COLO668 (cell line): Measurements from ENCODE around the gene DPYSL3.

ENCODE experiments used
- DNase-seq: peaks from one replicate; lab custom pipeline; 2025; ENCODE audit not compliant: unreplicated experiment; lab: John Stamatoyannopoulos, UW

Gene DPYSL3

GRCh38 chr5:147474140-147474539 is 35.7 kb downstream of the DPYSL3 start:
- no peak for DNase-seq

GRCh38 chr5:147472664-147473475 is 37.0 kb downstream of the DPYSL3 start:
- DNase-seq = no peak

GRCh38 chr5:147467973-147468508 is 41.8 kb downstream of the DPYSL3 start:
- DNase-seq = no peak

- no peak for DNase-seq
These were observed 43.4 kb downstream of the DPYSL3 start for GRCh38 chr5:147466360-147466980.

- no peak for DNase-seq
These were observed 44.1 kb downstream of the DPYSL3 start for GRCh38 chr5:147465747-147466146.

- DNase-seq = peak; percentile 2
These were observed 45.7 kb downstream of the DPYSL3 start for GRCh38 chr5:147464211-147464610.

GRCh38 chr5:147461915-147462314 is 48.0 kb downstream of the DPYSL3 start:
- DNase-seq = no peak

- DNase-seq = no peak
These were observed 49.5 kb downstream of the DPYSL3 start for GRCh38 chr5:147460380-147460779.

GRCh38 chr5:147458581-147458980 is 51.3 kb downstream of the DPYSL3 start:
- no peak for DNase-seq

GRCh38 chr5:147455822-147456450 is 53.9 kb downstream of the DPYSL3 start:
- DNase-seq = no peak

- DNase-seq = no peak
These were observed 54.7 kb downstream of the DPYSL3 start for GRCh38 chr5:147454996-147455677.

- DNase-seq = peak; percentile 84
These were observed 55.7 kb downstream of the DPYSL3 start for GRCh38 chr5:147453875-147454814.

- DNase-seq = peak; percentile 12
These were observed 57.6 kb downstream of the DPYSL3 start for GRCh38 chr5:147452165-147452811.

- DNase-seq = no peak
These were observed 58.7 kb downstream of the DPYSL3 start for GRCh38 chr5:147451193-147451592.

GRCh38 chr5:147450606-147451005 is 59.3 kb downstream of the DPYSL3 start:
- DNase-seq = no peak

GRCh38 chr5:147448766-147449165 is 61.1 kb downstream of the DPYSL3 start:
- no peak for DNase-seq

- no peak for DNase-seq
These were observed 63.3 kb downstream of the DPYSL3 start for GRCh38 chr5:147446523-147446922.

GRCh38 chr5:147445917-147446316 is 64.0 kb downstream of the DPYSL3 start:
- DNase-seq = no peak

GRCh38 chr5:147445090-147445489 is 64.8 kb downstream of the DPYSL3 start:
- DNase-seq = no peak

- DNase-seq = no peak
These were observed 67.6 kb downstream of the DPYSL3 start for GRCh38 chr5:147442224-147442623.
